Endodermal cell (in vitro differentiated cells): ENCODE measurements around the gene RERE. TPM values are rescaled to one million over a fixed set of nuclear protein-coding genes. Genes with fewer than 3 reads are reported as not detected.

Experiments
- DNase-seq: peaks from one replicate; pipeline ENCODE4 v3.0.0-alpha.2; 2017
- H3K27ac ChIP-seq: 2 replicates; pipeline ENCODE4 v1.5.1; 2013; ENCODE audit warnings: mild to moderate bottlenecking, low read depth, low read length, moderate library complexity
- H3K27me3 ChIP-seq: 2 replicates; pipeline ENCODE4 v1.6.1; 2013; ENCODE audit warnings: mild to moderate bottlenecking, low read length, moderate library complexity; ENCODE audit not compliant: insufficient read depth, control insufficient read depth, poor library complexity, severe bottlenecking
- H3K36me3 ChIP-seq: 2 replicates; pipeline ENCODE4 v1.7.0; 2013; ENCODE audit warnings: mild to moderate bottlenecking, low read length, moderate library complexity; ENCODE audit not compliant: control insufficient read depth, insufficient read depth
- H3K4me1 ChIP-seq: one replicate; pipeline ENCODE4 v1.7.0; 2013; ENCODE audit warnings: low read length; ENCODE audit not compliant: control insufficient read depth, insufficient read depth
- H3K4me3 ChIP-seq: 2 replicates; pipeline ENCODE4 v1.5.1; 2013; ENCODE audit warnings: mild to moderate bottlenecking, low read length, moderate library complexity
- H3K9ac ChIP-seq: 2 replicates; pipeline ENCODE4 v1.6.1; 2013; ENCODE audit warnings: mild to moderate bottlenecking, low read length, moderate library complexity; ENCODE audit not compliant: poor library complexity, severe bottlenecking; ENCODE audit errors: extremely low read depth
- H3K9me3 ChIP-seq: 2 replicates; pipeline ENCODE4 v1.6.1; 2013; ENCODE audit warnings: mild to moderate bottlenecking, low read length, moderate library complexity; ENCODE audit not compliant: control insufficient read depth
- H3K27ac Mint-ChIP-seq: 2 replicates; pipeline ENCODE4 v1.8.0; 2020; ENCODE audit warnings: mixed read lengths
- H3K27me3 Mint-ChIP-seq: 2 replicates; pipeline ENCODE4 v1.8.0; 2021; ENCODE audit warnings: mild to moderate bottlenecking, mixed read lengths; ENCODE audit not compliant: insufficient read depth
- H3K36me3 Mint-ChIP-seq: 2 replicates; pipeline ENCODE4 v1.8.0; 2020; ENCODE audit warnings: low read depth, mixed read lengths
- H3K4me1 Mint-ChIP-seq: 2 replicates; pipeline ENCODE4 v1.8.0; 2020; ENCODE audit warnings: mixed read lengths
- H3K4me3 Mint-ChIP-seq: 2 replicates; pipeline ENCODE4 v1.8.0; 2020; ENCODE audit warnings: mild to moderate bottlenecking, moderate library complexity, mixed read lengths
- H3K9me3 Mint-ChIP-seq: 2 replicates; pipeline ENCODE4 v1.8.0; 2020; ENCODE audit warnings: mild to moderate bottlenecking, mixed read lengths
- WGBS, 2 experiments: methylation state at CpG; one replicate each; pipeline versions ENCODE4 v1.1.5 to v1.1.7; 2013; ENCODE audit warnings: missing lambda C conversion rate in 2 of 2, mixed read lengths in 1 of 2; ENCODE audit not compliant: insufficient coverage in 1 of 2, insufficient read length in 1 of 2; 5-methylcytosine and 5-hydroxymethylcytosine counted together
- total RNA-seq, 2 donors: library from RNA; stranded (reverse); fragmentation: NEBNext Ultra II Directional in 1 of 2; extraction: Animal tissue kit (Norgen Biotek cat#: 25700) in 1 of 2; gene quantifications; 2 replicates in 1 of 2; 3 replicates in 1 of 2; pipeline ENCODE4 v1.2.1, GENCODE V29; 2021
- TF ChIP-seq, protein P1 (sequence below): fragments of 200-600 bp; sonication (generic); conservative IDR thresholded peaks from 2 replicates; pipeline ENCODE4 v1.5.0; 2021; ENCODE audit warnings: antibody characterized with exemption, mild to moderate bottlenecking

RERE gene
- total RNA-seq, 2 donors from 2014 or later = 159 to 179 TPM

DNA sequence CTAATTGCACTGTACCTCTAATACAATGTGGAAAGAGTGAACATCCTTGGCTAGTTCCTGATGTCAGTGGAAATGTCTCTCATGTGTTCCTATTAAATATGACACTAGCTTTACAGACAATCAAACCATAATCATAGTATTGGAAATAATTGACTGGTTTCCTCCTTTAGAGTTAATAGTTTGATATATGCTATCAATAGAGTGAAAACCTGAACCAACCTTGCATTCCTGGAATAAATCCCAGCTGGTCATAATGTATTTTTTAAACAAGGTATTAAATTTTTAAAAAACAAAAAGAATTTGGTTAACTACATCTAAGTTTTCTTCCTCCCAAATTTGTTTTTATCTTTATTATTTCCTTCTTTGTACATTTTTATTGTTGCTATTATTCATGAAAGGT lies 273.5 kb downstream of the RERE start:
- no peak overlapping the region for H3K9ac ChIP-seq
- H3K27ac ChIP-seq = no peak overlapping the region
- H3K27me3 ChIP-seq = no peaks in the 10 kb centered on the region
- Mint-ChIP-seq H3K4me1 (peaks cover 3% of the 10 kb centered on the region), H3K9me3 (peaks cover 5% of the 10 kb centered on the region), H3K36me3 (peaks cover 66% of the 10 kb centered on the region), H3K4me3 (no peak overlapping the region), H3K27me3 (no peaks in the 10 kb centered on the region), H3K27ac (no peak overlapping the region)
- H3K36me3 ChIP-seq = peaks cover 55% of the 10 kb centered on the region
- TF ChIP-seq, protein P1, sequence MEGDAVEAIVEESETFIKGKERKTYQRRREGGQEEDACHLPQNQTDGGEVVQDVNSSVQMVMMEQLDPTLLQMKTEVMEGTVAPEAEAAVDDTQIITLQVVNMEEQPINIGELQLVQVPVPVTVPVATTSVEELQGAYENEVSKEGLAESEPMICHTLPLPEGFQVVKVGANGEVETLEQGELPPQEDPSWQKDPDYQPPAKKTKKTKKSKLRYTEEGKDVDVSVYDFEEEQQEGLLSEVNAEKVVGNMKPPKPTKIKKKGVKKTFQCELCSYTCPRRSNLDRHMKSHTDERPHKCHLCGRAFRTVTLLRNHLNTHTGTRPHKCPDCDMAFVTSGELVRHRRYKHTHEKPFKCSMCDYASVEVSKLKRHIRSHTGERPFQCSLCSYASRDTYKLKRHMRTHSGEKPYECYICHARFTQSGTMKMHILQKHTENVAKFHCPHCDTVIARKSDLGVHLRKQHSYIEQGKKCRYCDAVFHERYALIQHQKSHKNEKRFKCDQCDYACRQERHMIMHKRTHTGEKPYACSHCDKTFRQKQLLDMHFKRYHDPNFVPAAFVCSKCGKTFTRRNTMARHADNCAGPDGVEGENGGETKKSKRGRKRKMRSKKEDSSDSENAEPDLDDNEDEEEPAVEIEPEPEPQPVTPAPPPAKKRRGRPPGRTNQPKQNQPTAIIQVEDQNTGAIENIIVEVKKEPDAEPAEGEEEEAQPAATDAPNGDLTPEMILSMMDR = no peak
- H3K4me3 ChIP-seq = no peak overlapping the region
- H3K9me3 ChIP-seq = peaks cover 18% of the 10 kb centered on the region
- DNase-seq = no peak
- no peaks in the 10 kb centered on the region for H3K4me1 ChIP-seq

DNA sequence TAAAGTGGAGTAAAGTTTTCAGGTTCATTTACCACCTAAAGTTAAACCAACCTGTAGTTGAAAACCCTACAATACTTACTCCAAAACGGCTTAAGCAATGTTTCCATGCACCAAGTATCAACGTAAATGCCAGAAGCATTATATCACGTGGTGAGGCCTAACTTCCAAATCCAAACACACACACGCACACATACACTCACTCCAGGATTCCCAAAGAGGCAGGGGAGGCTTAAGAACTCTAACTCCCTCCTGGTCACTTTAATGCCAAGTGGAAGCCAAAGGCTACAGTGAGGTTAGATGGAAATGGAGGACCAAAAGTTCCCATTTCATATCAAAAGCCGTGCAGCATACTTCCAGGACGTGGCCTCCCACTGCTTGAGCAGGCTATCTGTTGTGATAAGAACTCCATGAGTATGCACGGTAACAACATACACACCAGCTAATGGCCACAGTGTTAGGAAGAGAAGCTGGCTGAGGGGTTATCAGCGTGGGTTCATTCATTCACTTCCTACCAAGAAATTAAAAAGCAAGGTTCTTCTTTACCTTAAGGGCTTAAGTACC lies 275.4 kb downstream of the RERE start:
- WGBS, 2 experiments = 89 to 94% methylated on average over 5 to 8 of the region's 8 CpGs
- no peak overlapping the region for H3K27ac Mint-ChIP-seq
- Histone ChIP-seq H3K36me3 (peaks cover 72% of the 10 kb centered on the region), H3K4me1 (no peaks in the 10 kb centered on the region), H3K9ac (no peak overlapping the region), H3K27ac (no peak overlapping the region), H3K9me3 (peaks cover 18% of the 10 kb centered on the region), H3K27me3 (no peaks in the 10 kb centered on the region), H3K4me3 (no peak overlapping the region)
- H3K4me1 Mint-ChIP-seq = no peaks in the 10 kb centered on the region
- no peak for DNase-seq
- H3K36me3 Mint-ChIP-seq = peaks cover 62% of the 10 kb centered on the region
- H3K27me3 Mint-ChIP-seq = no peaks in the 10 kb centered on the region
- no peak overlapping the region for H3K4me3 Mint-ChIP-seq
- H3K9me3 Mint-ChIP-seq = peaks cover 5% of the 10 kb centered on the region
- TF ChIP-seq, protein P1 = no peak

DNA sequence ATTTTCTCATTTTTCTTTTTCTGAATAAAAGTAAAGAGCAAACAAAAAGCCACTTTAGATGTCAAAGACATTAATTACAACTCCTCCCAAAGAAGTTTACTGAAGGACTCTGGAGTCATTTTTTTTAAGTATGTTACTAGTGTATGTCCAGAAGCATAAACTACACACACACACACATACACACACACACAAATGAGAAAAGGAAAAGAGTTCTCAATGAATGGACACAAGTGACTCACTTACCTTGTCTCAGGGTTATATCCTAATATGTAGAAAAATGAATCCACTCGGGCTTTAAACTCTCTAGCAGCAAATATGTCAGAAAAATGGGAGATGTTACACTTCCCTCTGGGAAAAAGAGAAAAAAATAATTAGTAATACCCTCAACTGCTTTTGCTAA lies 276.5 kb downstream of the RERE start:
- no peak overlapping the region for H3K27ac ChIP-seq
- TF ChIP-seq, protein P1 = no peak

More for the DNA sequence above, 276.5 kb downstream of the RERE start:
- Histone ChIP-seq H3K4me1 (no peaks in the 10 kb centered on the region), H3K9me3 (peaks cover 18% of the 10 kb centered on the region), H3K27me3 (no peaks in the 10 kb centered on the region), H3K9ac (no peak overlapping the region), H3K4me3 (no peak overlapping the region), H3K36me3 (peaks cover 82% of the 10 kb centered on the region)
- Mint-ChIP-seq H3K9me3 (peaks cover 5% of the 10 kb centered on the region), H3K4me3 (no peak overlapping the region), H3K36me3 (peaks cover 62% of the 10 kb centered on the region), H3K27ac (no peak overlapping the region), H3K4me1 (no peaks in the 10 kb centered on the region), H3K27me3 (no peaks in the 10 kb centered on the region)
- DNase-seq = no peak
- 100% methylated on average over 1 of the region's 1 CpG; no CpG with 5 or more reads in 1 of the 2 experiments for WGBS, 2 experiments
